OCI-LY7 (cell line): ENCODE results near the gene TAS1R1. TPM values are rescaled to one million over a fixed set of nuclear protein-coding genes. Genes with fewer than 3 reads are reported as not detected.

Experiments
- BruUV-seq: library from RNA; stranded (reverse); fragments of 400-500 nt; replicated peaks from 2 replicates; lab custom pipeline; 2021; lab: Mats Ljungman, UMichigan
- CTCF ChIA-PET: fragments of 300-600 bp; sonication (Branson Sonifier 250); formaldehyde crosslinking; loops from one replicate; lab custom pipeline; 2022; ENCODE audit warnings: antibody characterized with exemption; ENCODE audit not compliant: unreplicated experiment; lab: Charles Lee
- POLR2A ChIA-PET: fragments of 300-600 bp; sonication (Branson Sonifier 250); formaldehyde crosslinking; loops from one replicate; lab custom pipeline; 2022; ENCODE audit warnings: antibody characterized with exemption; lab: Charles Lee
- DNase-seq: peaks from one replicate; pipeline ENCODE4 v3.0.0-alpha.2; 2015; ENCODE audit warnings: low spot score
- H2AFZ ChIP-seq: fragments of 200-600 bp; sonication (generic), shearing (Covaris generic); 2 replicates; pipeline ENCODE4 v1.6.1; 2014; ENCODE audit warnings: mild to moderate bottlenecking, antibody characterized with exemption, low read length, moderate library complexity
- H3K27ac ChIP-seq: fragments of 200-600 bp; sonication (generic); 2 replicates; pipeline ENCODE4 v1.5.1; 2014; ENCODE audit warnings: mixed run types, low read depth, mild to moderate bottlenecking, moderate library complexity, low read length, inconsistent platforms; ENCODE audit not compliant: poor library complexity, severe bottlenecking
- H3K36me3 ChIP-seq: fragments of 200-600 bp; sonication (generic); 2 replicates; pipeline ENCODE4 v1.6.1; 2014; ENCODE audit warnings: mild to moderate bottlenecking, antibody characterized with exemption, low read length, moderate library complexity, mixed read lengths; ENCODE audit not compliant: insufficient read depth
- H3K4me1 ChIP-seq: fragments of 200-600 bp; sonication (generic); 2 replicates; pipeline ENCODE4 v1.5.1; 2014; ENCODE audit warnings: mild to moderate bottlenecking, low read length; ENCODE audit not compliant: insufficient read depth, poor library complexity, severe bottlenecking
- H3K4me2 ChIP-seq: fragments of 200-600 bp; sonication (generic); 2 replicates; pipeline ENCODE4 v1.6.1; 2014; ENCODE audit warnings: mild to moderate bottlenecking, low read length
- H3K4me3 ChIP-seq: fragments of 200-600 bp; sonication (generic); 2 replicates; pipeline ENCODE4 v1.5.1; 2014; ENCODE audit warnings: mild to moderate bottlenecking, low read depth, low read length; ENCODE audit not compliant: poor library complexity, severe bottlenecking
- H3K79me2 ChIP-seq: fragments of 200-600 bp; sonication (generic); 2 replicates; pipeline ENCODE4 v1.6.1; 2016; ENCODE audit warnings: low read depth, mild to moderate bottlenecking, low read length, moderate library complexity, mixed read lengths; ENCODE audit not compliant: insufficient read depth
- H3K9me2 ChIP-seq: fragments of 200-600 bp; sonication (generic); 2 replicates; pipeline ENCODE4 v1.6.1; 2016; ENCODE audit warnings: mild to moderate bottlenecking, low read length, mixed read lengths; ENCODE audit not compliant: insufficient read depth
- H3K9me3 ChIP-seq: fragments of 200-600 bp; sonication (generic); 2 replicates; pipeline ENCODE4 v1.6.1; 2014; ENCODE audit warnings: mild to moderate bottlenecking, mixed run types, low read length, mixed read lengths
- H4K20me1 ChIP-seq: fragments of 200-600 bp; sonication (generic); 2 replicates; pipeline ENCODE4 v1.6.1; 2014; ENCODE audit warnings: mild to moderate bottlenecking, antibody characterized with exemption, low read length, moderate library complexity, mixed read lengths; ENCODE audit not compliant: insufficient read depth
- CTCF ChIP-seq: fragments of 200-600 bp; sonication (generic); conservative IDR thresholded peaks from 2 replicates; pipeline ENCODE4 v1.5.1; 2014; ENCODE audit warnings: mild to moderate bottlenecking, antibody characterized with exemption, low read length, moderate library complexity, mixed read lengths
- EZH2phosphoT487 ChIP-seq: fragments of 200-600 bp; sonication (generic); IDR thresholded peaks from 2 replicates; pipeline ENCODE4 v1.6.1; 2018; ENCODE audit warnings: low read depth, borderline replicate concordance, mild to moderate bottlenecking, mixed run types, antibody characterized with exemption, low read length, moderate library complexity, mixed read lengths
- intact Hi-C: fragments of 100-400 bp; cut with micrococcal nuclease; formaldehyde crosslinking; loops from one replicate; pipeline ENCODE4 v1.10.0; 2022; ENCODE audit not compliant: unreplicated experiment
- total RNA-seq, 2 experiments: library from RNA; depleted of rRNA in 1 of 2; stranded (reverse); fragments of >200 nt in 1 of 2; shearing (Covaris generic) in 1 of 2; gene quantifications; 2 replicates each; pipeline ENCODE4 v1.2.3, GENCODE V29; 2014 to 2022

Gene TAS1R1
- total RNA-seq, 2 experiments from 2014 or later = 0.11 TPM; not detected in 1

- no peaks in the 10 kb centered on the region for H3K9me3 ChIP-seq
- no peaks in the 10 kb centered on the region for H3K4me1 ChIP-seq
- H3K9me2 ChIP-seq = no peaks in the 10 kb centered on the region
- H3K4me2 ChIP-seq = no peak overlapping the region
- no peak overlapping the region for H2AFZ ChIP-seq
- intact Hi-C loops = no loop called here
- H3K4me3 ChIP-seq = no peak overlapping the region
- no TSS peak for BruUV-seq
- CTCF ChIA-PET = no interaction called here
- TF ChIP-seq EZH2phosphoT487 (no peak), CTCF (no peak)
- POLR2A ChIA-PET = no interaction called here
- H3K27ac ChIP-seq = no peak overlapping the region
- no peaks in the 10 kb centered on the region; the same call in 1 of the 2 replicates for H4K20me1 ChIP-seq
- DNase-seq = no peak
- H3K36me3 ChIP-seq = no peaks in the 10 kb centered on the region
- H3K79me2 ChIP-seq = no peaks in the 10 kb centered on the region
These were observed 45.2 kb upstream of the TAS1R1 start for GRCh38 chr1:6509919-6510291.

DNA sequence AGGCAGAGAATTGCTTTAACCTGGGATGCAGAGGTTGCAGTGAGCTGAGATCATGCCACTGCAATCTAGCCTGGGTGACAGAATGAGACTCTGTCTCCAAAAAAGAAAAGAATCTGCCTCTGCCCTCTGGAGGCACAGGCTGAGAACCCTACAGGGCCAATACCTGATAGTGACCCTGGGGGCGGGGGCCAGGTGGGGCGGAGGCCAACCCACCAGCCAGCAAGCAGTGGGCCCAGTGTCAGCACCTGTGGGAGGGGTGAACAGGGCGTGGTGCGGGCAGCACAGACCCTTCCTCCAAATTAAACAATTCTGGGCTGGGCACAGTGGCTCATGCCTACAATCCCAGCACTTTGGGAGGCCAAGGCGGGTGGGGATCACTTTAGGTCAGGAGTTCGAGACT, 44.6 kb upstream of the TAS1R1 start:
- POLR2A ChIA-PET = no interaction called here
- H3K36me3 ChIP-seq = no peaks in the 10 kb centered on the region
- CTCF ChIA-PET = no interaction called here
- DNase-seq = no peak
- H3K4me1 ChIP-seq = no peaks in the 10 kb centered on the region
- no peaks in the 10 kb centered on the region for H3K9me2 ChIP-seq
- no peaks in the 10 kb centered on the region; the same call in 1 of the 2 replicates for H4K20me1 ChIP-seq
- H3K9me3 ChIP-seq = no peaks in the 10 kb centered on the region
- H3K4me2 ChIP-seq = no peak overlapping the region
- BruUV-seq = no TSS peak
- H3K79me2 ChIP-seq = no peaks in the 10 kb centered on the region
- TF ChIP-seq EZH2phosphoT487 (no peak), CTCF (no peak)
- H2AFZ ChIP-seq = no peak overlapping the region
- intact Hi-C loops = no loop called here
- no peak overlapping the region for H3K27ac ChIP-seq
- H3K4me3 ChIP-seq = no peak overlapping the region

- H2AFZ ChIP-seq = no peak overlapping the region
- POLR2A ChIA-PET = no interaction called here
- H3K4me2 ChIP-seq = no peak overlapping the region
- DNase-seq = no peak
- BruUV-seq = no TSS peak
- H3K27ac ChIP-seq = no peak overlapping the region
- TF ChIP-seq EZH2phosphoT487 = no peak
- TF ChIP-seq CTCF = no peak
- no peaks in the 10 kb centered on the region for H3K9me3 ChIP-seq
- H4K20me1 ChIP-seq = no peaks in the 10 kb centered on the region; the same call in 1 of the 2 replicates
- intact Hi-C loops = no loop called here
- H3K9me2 ChIP-seq = no peaks in the 10 kb centered on the region
- CTCF ChIA-PET = no interaction called here
- no peaks in the 10 kb centered on the region for H3K79me2 ChIP-seq
- no peaks in the 10 kb centered on the region for H3K4me1 ChIP-seq
- no peaks in the 10 kb centered on the region for H3K36me3 ChIP-seq
- H3K4me3 ChIP-seq = no peak overlapping the region
These were observed 44.1 kb upstream of the TAS1R1 start for GRCh38 chr1:6511056-6511455.
